ENCODE measurements around the gene BLOC1S3. TPM values are rescaled to one million over a fixed set of nuclear protein-coding genes. Genes with fewer than 3 reads are reported as not detected.

Gene BLOC1S3
- polyA plus RNA-seq, 1 donor (not counting 4 experiments of a cell fraction or from before 2014, with no cell fraction given) = 5.1 TPM

DNA sequence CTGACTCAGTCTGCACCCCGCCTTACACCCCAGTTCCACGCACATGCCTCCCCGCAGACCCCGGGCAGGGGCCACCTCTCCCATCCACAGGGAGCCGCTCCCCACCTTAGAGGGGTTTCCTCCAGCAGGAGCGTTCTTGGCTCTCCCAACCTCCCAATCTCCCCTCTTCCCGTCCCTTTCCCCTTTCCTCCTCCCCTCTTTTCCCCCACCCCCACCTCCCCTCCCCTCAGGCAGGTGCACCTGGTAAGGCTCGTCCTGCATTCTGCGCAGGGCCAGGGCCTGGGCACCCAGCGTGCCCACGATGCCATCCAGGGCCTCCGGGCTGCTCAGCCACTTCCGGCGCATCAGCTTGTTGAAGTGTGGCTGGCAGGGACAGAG lies 39.4 kb downstream of the BLOC1S3 start:
- H3K36me3 ChIP-seq (ENCODE audit: control insufficient read depth in 2 of 2, extremely low read depth in 1 of 2, insufficient read depth in 2 of 2, low read length in 2 of 2) = no peaks in the 10 kb centered on the region
- no peak overlapping the region for H3K4me2 ChIP-seq (ENCODE audit: control insufficient read depth, extremely low read depth, insufficient read depth, low read depth, low read length)
- H3K9me1 ChIP-seq (ENCODE audit: control insufficient read depth, extremely low read depth, insufficient read depth, low read length) = no peaks in the 10 kb centered on the region
- DNase-seq (ENCODE audit: low read depth, low spot score) (no peak), FAIRE-seq (no peak)
- H2AFZ ChIP-seq (ENCODE audit: control insufficient read depth, low read length) = no peak overlapping the region
- H3K9me3 ChIP-seq (ENCODE audit: control insufficient read depth, low read depth, low read length) = no peaks in the 10 kb centered on the region
- H3K27me3 ChIP-seq (ENCODE audit: control insufficient read depth, extremely low read depth, insufficient read depth, low read length) = no peaks in the 10 kb centered on the region
- H3K27ac ChIP-seq (ENCODE audit: control insufficient read depth, insufficient read depth, low read length) = no peak overlapping the region
- H3K4me3 ChIP-seq (ENCODE audit: control insufficient read depth in 2 of 3, extremely low read depth in 1 of 3, insufficient read depth in 2 of 3, low read depth in 1 of 3, low read length in 3 of 3) = no peak overlapping the region
- no peaks in the 10 kb centered on the region for H4K20me1 ChIP-seq (ENCODE audit: control insufficient read depth, extremely low read depth, insufficient read depth, low read length)
- dilution Hi-C loops (cut with MboI; ENCODE audit: extremely low pct_ligation_motif_present, low sequenced_read_pairs) = no loop called here
- H3K79me2 ChIP-seq (ENCODE audit: control insufficient read depth, insufficient read depth, low read length) = no peaks in the 10 kb centered on the region
- no peak for TF ChIP-seq EZH2 (IDR thresholded peaks at IDR 0.05; ENCODE audit: low read length)
- TF ChIP-seq, protein P1, sequence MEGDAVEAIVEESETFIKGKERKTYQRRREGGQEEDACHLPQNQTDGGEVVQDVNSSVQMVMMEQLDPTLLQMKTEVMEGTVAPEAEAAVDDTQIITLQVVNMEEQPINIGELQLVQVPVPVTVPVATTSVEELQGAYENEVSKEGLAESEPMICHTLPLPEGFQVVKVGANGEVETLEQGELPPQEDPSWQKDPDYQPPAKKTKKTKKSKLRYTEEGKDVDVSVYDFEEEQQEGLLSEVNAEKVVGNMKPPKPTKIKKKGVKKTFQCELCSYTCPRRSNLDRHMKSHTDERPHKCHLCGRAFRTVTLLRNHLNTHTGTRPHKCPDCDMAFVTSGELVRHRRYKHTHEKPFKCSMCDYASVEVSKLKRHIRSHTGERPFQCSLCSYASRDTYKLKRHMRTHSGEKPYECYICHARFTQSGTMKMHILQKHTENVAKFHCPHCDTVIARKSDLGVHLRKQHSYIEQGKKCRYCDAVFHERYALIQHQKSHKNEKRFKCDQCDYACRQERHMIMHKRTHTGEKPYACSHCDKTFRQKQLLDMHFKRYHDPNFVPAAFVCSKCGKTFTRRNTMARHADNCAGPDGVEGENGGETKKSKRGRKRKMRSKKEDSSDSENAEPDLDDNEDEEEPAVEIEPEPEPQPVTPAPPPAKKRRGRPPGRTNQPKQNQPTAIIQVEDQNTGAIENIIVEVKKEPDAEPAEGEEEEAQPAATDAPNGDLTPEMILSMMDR (optimal IDR thresholded peaks at IDR 0.05 in 1 of 3, IDR thresholded peaks at IDR 0.05 in 1 of 3, conservative IDR thresholded peaks at IDR 0.05 in 1 of 3; ENCODE audit: extremely low read depth in 1 of 3, insufficient read depth in 2 of 3, low read length in 3 of 3) = no peak
- no peak overlapping the region for H3K9ac ChIP-seq (ENCODE audit: control insufficient read depth, extremely low read depth, insufficient read depth, low read length)
- peaks cover 9% of the 10 kb centered on the region for H3K4me1 ChIP-seq (ENCODE audit: control insufficient read depth, extremely low read depth, insufficient read depth, low read length)

DNA sequence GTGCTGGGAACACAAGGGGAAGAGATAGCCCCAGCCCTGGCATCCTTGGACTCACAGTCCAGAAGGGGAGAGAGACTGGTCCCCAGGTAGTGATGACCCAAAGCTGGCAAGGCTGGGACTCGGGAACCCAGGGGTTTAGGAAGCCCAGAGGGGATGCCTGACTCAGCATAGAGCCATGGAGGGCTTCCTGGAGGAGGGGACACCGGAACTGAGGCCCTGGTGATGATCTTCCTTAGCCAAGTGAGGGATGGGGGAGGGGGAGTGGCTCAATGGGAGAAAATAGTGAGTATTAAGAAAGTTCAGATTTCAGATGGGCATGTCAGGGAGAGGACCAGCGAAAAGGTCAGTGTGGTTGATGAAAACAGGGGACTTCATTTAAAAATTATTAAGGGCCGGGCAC lies 39.8 kb downstream of the BLOC1S3 start:
- dilution Hi-C loops (cut with MboI; ENCODE audit: extremely low pct_ligation_motif_present, low sequenced_read_pairs) = no loop called here
- H3K27ac ChIP-seq (ENCODE audit: control insufficient read depth, insufficient read depth, low read length) = no peak overlapping the region
- no peak overlapping the region for H3K4me3 ChIP-seq (ENCODE audit: control insufficient read depth in 2 of 3, extremely low read depth in 1 of 3, insufficient read depth in 2 of 3, low read depth in 1 of 3, low read length in 3 of 3)
- DNase-seq (ENCODE audit: low read depth, low spot score) = no peak
- no peaks in the 10 kb centered on the region for H3K79me2 ChIP-seq (ENCODE audit: control insufficient read depth, insufficient read depth, low read length)
- no peaks in the 10 kb centered on the region for H3K36me3 ChIP-seq (ENCODE audit: control insufficient read depth in 2 of 2, extremely low read depth in 1 of 2, insufficient read depth in 2 of 2, low read length in 2 of 2)
- H2AFZ ChIP-seq (ENCODE audit: control insufficient read depth, low read length) = no peak overlapping the region
- no peaks in the 10 kb centered on the region for H3K9me3 ChIP-seq (ENCODE audit: control insufficient read depth, low read depth, low read length)
- peaks cover 9% of the 10 kb centered on the region for H3K4me1 ChIP-seq (ENCODE audit: control insufficient read depth, extremely low read depth, insufficient read depth, low read length)
- no peak for FAIRE-seq
- H3K9ac ChIP-seq (ENCODE audit: control insufficient read depth, extremely low read depth, insufficient read depth, low read length) = no peak overlapping the region
- H3K4me2 ChIP-seq (ENCODE audit: control insufficient read depth, extremely low read depth, insufficient read depth, low read depth, low read length) = no peak overlapping the region
- no peak for TF ChIP-seq EZH2 (IDR thresholded peaks at IDR 0.05; ENCODE audit: low read length)
- TF ChIP-seq, protein P1 (optimal IDR thresholded peaks at IDR 0.05 in 1 of 3, IDR thresholded peaks at IDR 0.05 in 1 of 3, conservative IDR thresholded peaks at IDR 0.05 in 1 of 3; ENCODE audit: extremely low read depth in 1 of 3, insufficient read depth in 2 of 3, low read length in 3 of 3) = no peak
- H4K20me1 ChIP-seq (ENCODE audit: control insufficient read depth, extremely low read depth, insufficient read depth, low read length) = no peaks in the 10 kb centered on the region
- H3K27me3 ChIP-seq (ENCODE audit: control insufficient read depth, extremely low read depth, insufficient read depth, low read length) = no peaks in the 10 kb centered on the region
- no peaks in the 10 kb centered on the region for H3K9me1 ChIP-seq (ENCODE audit: control insufficient read depth, extremely low read depth, insufficient read depth, low read length)

Data from keratinocyte (primary cell).